ENCODE measurements around the gene PRR5L.

DNA sequence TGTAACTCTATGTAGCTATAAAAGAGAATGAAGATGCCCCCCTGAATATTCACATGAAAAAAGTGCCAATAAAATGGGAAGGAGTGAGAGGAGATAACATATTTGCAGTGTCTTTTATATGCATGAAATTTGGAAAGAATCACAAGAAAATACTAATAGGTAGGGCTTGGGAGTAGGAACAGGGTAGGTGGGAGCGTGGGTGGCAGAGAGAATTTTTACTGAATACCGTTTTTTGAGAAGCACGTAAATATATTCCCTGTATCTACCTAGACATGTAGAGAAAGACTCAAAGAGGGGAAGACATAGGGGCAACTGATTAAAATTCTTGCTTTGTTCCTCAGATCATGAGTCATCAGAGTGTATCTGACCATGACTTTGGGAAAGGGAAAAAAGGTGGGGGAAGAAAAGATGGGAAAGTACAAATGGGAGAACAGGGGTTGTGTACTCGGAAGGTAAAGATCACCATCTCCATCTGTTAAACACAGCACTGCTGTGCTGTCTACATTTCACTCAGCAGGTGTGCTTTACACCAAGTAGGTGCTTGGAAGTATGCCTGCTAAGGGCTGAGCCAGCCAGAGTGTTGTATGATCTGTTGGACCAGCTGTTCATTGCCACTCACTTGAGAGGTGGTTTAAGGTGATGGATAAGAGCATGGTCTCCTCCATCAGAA is 16.0 kb downstream of the PRR5L start:
- TF ChIP-seq, protein P1, sequence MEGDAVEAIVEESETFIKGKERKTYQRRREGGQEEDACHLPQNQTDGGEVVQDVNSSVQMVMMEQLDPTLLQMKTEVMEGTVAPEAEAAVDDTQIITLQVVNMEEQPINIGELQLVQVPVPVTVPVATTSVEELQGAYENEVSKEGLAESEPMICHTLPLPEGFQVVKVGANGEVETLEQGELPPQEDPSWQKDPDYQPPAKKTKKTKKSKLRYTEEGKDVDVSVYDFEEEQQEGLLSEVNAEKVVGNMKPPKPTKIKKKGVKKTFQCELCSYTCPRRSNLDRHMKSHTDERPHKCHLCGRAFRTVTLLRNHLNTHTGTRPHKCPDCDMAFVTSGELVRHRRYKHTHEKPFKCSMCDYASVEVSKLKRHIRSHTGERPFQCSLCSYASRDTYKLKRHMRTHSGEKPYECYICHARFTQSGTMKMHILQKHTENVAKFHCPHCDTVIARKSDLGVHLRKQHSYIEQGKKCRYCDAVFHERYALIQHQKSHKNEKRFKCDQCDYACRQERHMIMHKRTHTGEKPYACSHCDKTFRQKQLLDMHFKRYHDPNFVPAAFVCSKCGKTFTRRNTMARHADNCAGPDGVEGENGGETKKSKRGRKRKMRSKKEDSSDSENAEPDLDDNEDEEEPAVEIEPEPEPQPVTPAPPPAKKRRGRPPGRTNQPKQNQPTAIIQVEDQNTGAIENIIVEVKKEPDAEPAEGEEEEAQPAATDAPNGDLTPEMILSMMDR (IDR thresholded peaks at IDR 0.05): no peak
- TF ChIP-seq EZH2 (IDR thresholded peaks at IDR 0.05; ENCODE audit: borderline replicate concordance, insufficient read depth, low read depth, low read length, poor library complexity, severe bottlenecking): no peak
